ENCODE results near the gene PGBD2.

- no peak for TF ChIP-seq CTCF (CRISPR knock-in tag; IDR thresholded peaks at IDR 0.05)
- peak; percentile 94; the same call in 1 of the 2 replicates for TF ChIP-seq RFXAP (CRISPR knock-in tag; IDR thresholded peaks at IDR 0.05; ENCODE audit: borderline replicate concordance)
- no peak for TF ChIP-seq BRF2 (CRISPR knock-in tag; IDR thresholded peaks at IDR 0.05)
- TF ChIP-seq EP300 (IDR thresholded peaks at IDR 0.05; ENCODE audit: low read depth in 2 of 2, low read length in 2 of 2): no peak
- TF ChIP-seq EP300 (CRISPR knock-in tag; IDR thresholded peaks at IDR 0.05; ENCODE audit: borderline replicate concordance): no peak; the same call in none of the 2 replicates
- peak; percentile 41; the same call in 1 of the 2 replicates for TF ChIP-seq MYC (CRISPR knock-in tag; IDR thresholded peaks at IDR 0.05; ENCODE audit: borderline replicate concordance)
- peak; percentile 51; the same call in 1 of the 2 replicates for TF ChIP-seq SIN3A (IDR thresholded peaks at IDR 0.05; ENCODE audit: borderline replicate concordance, low read depth, low read length)
- no peak; the same call in 1 of the 2 replicates for TF ChIP-seq KLF6 (CRISPR knock-in tag; IDR thresholded peaks at IDR 0.05)
- no peak for TF ChIP-seq ZNF775 (CRISPR knock-in tag; IDR thresholded peaks at IDR 0.05; ENCODE audit: borderline replicate concordance)
Observed at GRCh38 chr1:248858891-248859889, 46.8 kb upstream of the PGBD2 start, which contains the start of gene ZNF692.

All from HepG2 (cell line).